Measurements from ENCODE around the gene SLC28A1.

Gene SLC28A1

GRCh38 chr15:84961707-84962106, 77.2 kb downstream of the SLC28A1 start:
- DNase-seq (ENCODE audit: low read depth): no peak
- H3K4me3 ChIP-seq (ENCODE audit: low read depth, low read length): no peak overlapping the region
- no peak for TF ChIP-seq CTCF (IDR thresholded peaks at IDR 0.05; ENCODE audit: insufficient read depth, low read depth, low read length, missing control alignments)

- TF ChIP-seq CTCF (IDR thresholded peaks at IDR 0.05; ENCODE audit: insufficient read depth, low read depth, low read length, missing control alignments): no peak
- DNase-seq (ENCODE audit: low read depth): no peak
- H3K4me3 ChIP-seq (ENCODE audit: low read depth, low read length): no peak overlapping the region
Observed at GRCh38 chr15:84962955-84963354, 78.5 kb downstream of the SLC28A1 start.

- no peak for TF ChIP-seq CTCF (IDR thresholded peaks at IDR 0.05; ENCODE audit: insufficient read depth, low read depth, low read length, missing control alignments)
- no peak overlapping the region for H3K4me3 ChIP-seq (ENCODE audit: low read depth, low read length)
- DNase-seq (ENCODE audit: low read depth): no peak
Observed at GRCh38 chr15:84967380-84967779, 82.9 kb downstream of the SLC28A1 start.

DNA sequence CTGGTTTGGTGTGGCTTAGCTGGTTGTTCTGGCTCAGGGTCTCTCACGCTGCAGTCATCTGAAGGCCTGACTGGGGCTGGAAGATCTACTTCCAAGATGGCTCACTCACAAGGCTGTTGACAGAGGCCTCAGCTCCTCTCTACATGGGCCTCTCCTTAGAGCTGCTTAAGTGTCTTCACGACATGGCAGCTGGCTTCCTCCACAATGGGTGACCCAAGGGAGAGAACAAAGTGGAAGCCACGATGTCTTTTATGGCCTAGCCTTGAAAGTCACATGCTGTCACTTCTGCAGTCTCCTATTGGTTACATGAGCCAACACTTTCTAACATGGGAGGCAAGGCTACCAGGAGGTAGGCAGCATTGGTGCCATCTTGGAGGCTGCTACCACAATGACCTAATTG, 83.8 kb downstream of the SLC28A1 start:
- no peak for DNase-seq (ENCODE audit: low read depth)
- no peak for TF ChIP-seq CTCF (IDR thresholded peaks at IDR 0.05; ENCODE audit: insufficient read depth, low read depth, low read length, missing control alignments)
- no peak overlapping the region for H3K4me3 ChIP-seq (ENCODE audit: low read depth, low read length)

DNA sequence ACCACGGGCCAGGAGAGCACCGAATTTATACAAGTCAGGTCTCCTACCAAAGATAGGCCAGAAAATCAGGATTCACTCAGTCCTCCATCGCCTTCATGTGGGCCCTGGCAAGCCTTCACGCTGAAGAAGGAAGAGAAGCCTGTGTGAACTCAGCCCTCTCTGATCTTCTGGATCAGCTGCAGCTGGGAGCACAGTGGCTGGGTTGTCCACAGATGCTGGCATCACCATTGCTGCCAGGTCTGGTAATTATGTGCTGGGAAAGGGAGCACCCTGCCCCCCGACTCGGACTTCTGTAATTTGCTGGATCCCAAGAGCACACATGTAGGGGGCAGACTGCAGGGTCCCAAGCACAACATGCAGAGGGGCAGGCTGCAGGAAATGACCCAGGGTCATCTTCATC, 84.8 kb downstream of the SLC28A1 start:
- no peak overlapping the region for H3K4me3 ChIP-seq (ENCODE audit: low read depth, low read length)
- DNase-seq (ENCODE audit: low read depth): no peak
- no peak for TF ChIP-seq CTCF (IDR thresholded peaks at IDR 0.05; ENCODE audit: insufficient read depth, low read depth, low read length, missing control alignments)

DNA sequence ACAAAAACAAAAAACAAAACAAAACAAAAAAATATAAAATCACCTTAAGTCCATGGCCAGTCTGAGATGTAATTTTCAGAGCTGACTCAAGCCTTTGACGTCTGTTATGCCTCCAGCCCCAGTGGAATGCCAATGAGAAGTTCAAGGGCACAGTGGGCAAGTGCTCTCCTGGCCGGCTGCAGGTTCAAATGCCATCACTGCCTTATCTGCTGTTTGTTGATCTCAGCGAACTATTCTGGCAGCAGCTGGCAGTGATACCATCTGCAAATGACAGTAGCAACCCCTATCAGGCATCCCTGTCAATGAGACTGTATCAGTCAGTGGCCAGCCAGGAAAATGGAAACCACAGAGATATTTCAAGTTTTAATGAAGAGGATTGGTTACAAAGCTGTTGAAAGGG, 86.4 kb downstream of the SLC28A1 start:
- H3K4me3 ChIP-seq (ENCODE audit: low read depth, low read length): no peak overlapping the region
- TF ChIP-seq CTCF (IDR thresholded peaks at IDR 0.05; ENCODE audit: insufficient read depth, low read depth, low read length, missing control alignments): no peak
- no peak for DNase-seq (ENCODE audit: low read depth)
